K562 (cell line): ENCODE measurements around the gene WWP2. TPM values are rescaled to one million over a fixed set of nuclear protein-coding genes. Genes with fewer than 3 reads are reported as not detected.
"Not testable (repeated sequence)": the region's sequence is repeated elsewhere in the genome, so short reads cannot be mapped to it uniquely, and the experiment has no call there.

Source experiments
- ATAC-seq: fragments of 200-7000 bp; cut with Tn5 transposase; 3 replicates; pipeline ENCODE4 v1.9.1; 2020; ENCODE audit warnings: moderate library complexity
- BruUV-seq: library from RNA; stranded (reverse); fragments of 400-500 nt; replicated peaks from 2 replicates; lab custom pipeline; 2021; lab: Mats Ljungman, UMichigan
- CTCF ChIA-PET: fragments of 300-600 bp; formaldehyde crosslinking; extraction: SDS; loops from one replicate; lab custom pipeline; 2021; ENCODE audit warnings: low intra/inter-chr PET ratio; lab: Yijun Ruan, JAX
- POLR2A ChIA-PET: fragments of 300-600, 350-650 bp; sonication (Branson Sonifier 250); formaldehyde crosslinking; extraction: SDS; loops from one replicate; lab custom pipeline; 2021; ENCODE audit warnings: antibody characterized with exemption, inconsistent platforms; lab: Yijun Ruan, JAX
- DNase-seq, 4 experiments: peaks; one replicate each; pipeline versions ENCODE4 v3.0.0 to v3.0.0-alpha.2; 2011 to 2018; ENCODE audit warnings: low spot score in 3 of 4, mixed read lengths in 3 of 4; ENCODE audit errors: extremely low read depth in 1 of 4
- FAIRE-seq: peaks from 2 replicates; lab custom pipeline; 2011; peaks lifted over from hg19 to GRCh38; lab: Jason Lieb, UNC
- H2AFZ ChIP-seq: 2 replicates; pipeline ENCODE4 v1.6.0; 2011; ENCODE audit warnings: low read depth, low read length, control low read depth, inconsistent platforms
- H3K27ac ChIP-seq: fragments of 200-600 bp; 3 replicates; pipeline ENCODE4 v1.8.0; 2011; ENCODE audit warnings: low read depth, mild to moderate bottlenecking, control low read depth, inconsistent platforms, low read length, moderate library complexity, mixed read lengths; ENCODE audit errors: extremely low read depth
- H3K27me3 ChIP-seq, 2 experiments: fragments of 300-600 bp in 1 of 2; 2 replicates in 1 of 2; 3 replicates in 1 of 2; pipeline versions ENCODE4 v1.6.0 to v1.8.0; 2011; ENCODE audit warnings: inconsistent platforms in 2 of 2, low read length in 2 of 2, mild to moderate bottlenecking in 1 of 2, mixed read lengths in 1 of 2, moderate library complexity in 1 of 2; ENCODE audit not compliant: control insufficient read depth in 2 of 2, insufficient read depth in 2 of 2
- H3K36me3 ChIP-seq: fragments of 300-600 bp; 3 replicates; pipeline ENCODE4 v1.8.0; 2011; ENCODE audit warnings: mild to moderate bottlenecking, low read length, inconsistent platforms; ENCODE audit not compliant: control insufficient read depth, insufficient read depth
- H3K4me1 ChIP-seq, 2 experiments: fragments of 200-600 bp in 1 of 2; replicated peaks in 1 of 2; 2 replicates in 1 of 2; 3 replicates in 1 of 2; pipeline versions ENCODE4 v1.5.1 to v1.8.0; 2011; ENCODE audit warnings: inconsistent platforms in 2 of 2, low read length in 2 of 2, mild to moderate bottlenecking in 1 of 2, mixed read lengths in 1 of 2, moderate library complexity in 1 of 2; ENCODE audit not compliant: control insufficient read depth in 2 of 2, insufficient read depth in 2 of 2
- H3K4me2 ChIP-seq: 2 replicates; pipeline ENCODE4 v1.6.1; 2011; ENCODE audit warnings: low read length, control low read depth, inconsistent platforms, mixed read lengths; ENCODE audit not compliant: insufficient read depth
- H3K4me3 ChIP-seq: fragments of 200-600 bp; sonication (generic), shearing (Covaris generic); 2 replicates; pipeline ENCODE4 v1.5.1; 2016; ENCODE audit warnings: control low read depth, inconsistent platforms
- H3K79me2 ChIP-seq: fragments of 200-600 bp; 3 replicates; pipeline ENCODE4 v1.8.0; 2011; ENCODE audit warnings: low read length, inconsistent platforms; ENCODE audit not compliant: control insufficient read depth, insufficient read depth
- H3K9ac ChIP-seq, 2 experiments: 2 replicates each; pipeline versions ENCODE4 v1.6.0 to v1.6.1; 2011; ENCODE audit warnings: low read depth in 2 of 2, low read length in 2 of 2, control low read depth in 1 of 2, inconsistent platforms in 1 of 2, mild to moderate bottlenecking in 1 of 2, mixed read lengths in 1 of 2; ENCODE audit not compliant: insufficient read depth in 1 of 2
- H3K9me1 ChIP-seq: one replicate; pipeline ENCODE4 v1.6.0; 2011; ENCODE audit warnings: inconsistent platforms, mild to moderate bottlenecking, low read length, moderate library complexity; ENCODE audit not compliant: control insufficient read depth, insufficient read depth
- H3K9me3 ChIP-seq: replicated peaks from 2 replicates; pipeline ENCODE4 v1.5.1; 2011; ENCODE audit warnings: low read depth, low read length, inconsistent platforms; ENCODE audit not compliant: control insufficient read depth, insufficient read depth
- H4K20me1 ChIP-seq: replicated peaks from 2 replicates; pipeline ENCODE4 v1.6.1; 2011; ENCODE audit warnings: low read length, inconsistent platforms, mixed read lengths; ENCODE audit not compliant: control insufficient read depth, insufficient read depth
- CTCFL ChIP-seq: IDR thresholded peaks from 2 replicates; pipeline ENCODE4 v1.6.1; 2011; ENCODE audit warnings: borderline replicate concordance, low read depth, mild to moderate bottlenecking, moderate library complexity, low read length; ENCODE audit not compliant: insufficient read depth, poor library complexity, severe bottlenecking
- WGBS: fragments of 100-300 bp; shearing (Covaris generic); methylation state at CpG from one replicate; pipeline ENCODE4 v1.1.6; 2016; ENCODE audit warnings: low coverage, mixed read lengths; ENCODE audit not compliant: insufficient coverage; ENCODE audit errors: missing lambda C conversion rate; 5-methylcytosine and 5-hydroxymethylcytosine counted together
- in situ Hi-C: fragments of 300-500 bp; cut with MboI; formaldehyde crosslinking; loops from 4 replicates; pipeline ENCODE4 v1.15.0; 2018; ENCODE audit warnings: inconsistent platforms, mixed read lengths
- intact Hi-C: fragments of 100-400 bp; cut with micrococcal nuclease; formaldehyde crosslinking; loops from 2 replicates; pipeline ENCODE4 v1.14.2; 2022
- polyA plus RNA-seq, 8 experiments: library from polyadenylated mRNA; depleted of rRNA in 4 of 8; stranded (reverse) in 5 of 8; unstranded in 3 of 8; fragments of >200 nt; fragmentation: Nextera tagmentation in 2 of 8; fragmentation: Illumina TruSeq in 1 of 8; extraction: Ambion mirVana in 2 of 8; extraction: Trizol in 1 of 8; gene quantifications; 2 replicates each; pipeline versions ENCODE4 v1.2.1 to v1.2.3, GENCODE V29; 2011 to 2014; ENCODE audit warnings: inconsistent platforms in 1 of 8, missing spikeins in 1 of 8
- total RNA-seq, 7 experiments: library from RNA; depleted of rRNA in 6 of 7; stranded (reverse); fragments of >200 nt in 6 of 7; fragmentation: Illumina TruSeq in 2 of 7; extraction: Trizol in 2 of 7; gene quantifications; 2 replicates each; pipeline versions ENCODE4 v1.2.1 to v1.2.3, GENCODE V29; 2011 to 2021; ENCODE audit warnings: low replicate concordance in 1 of 7

Gene WWP2
- total and polyA plus RNA-seq, 9 of the 15 experiments (the other 6 are each of a cell fraction or from before 2014, with no cell fraction given), result 1.9 to 34.4 (median 14.6) TPM

DNA sequence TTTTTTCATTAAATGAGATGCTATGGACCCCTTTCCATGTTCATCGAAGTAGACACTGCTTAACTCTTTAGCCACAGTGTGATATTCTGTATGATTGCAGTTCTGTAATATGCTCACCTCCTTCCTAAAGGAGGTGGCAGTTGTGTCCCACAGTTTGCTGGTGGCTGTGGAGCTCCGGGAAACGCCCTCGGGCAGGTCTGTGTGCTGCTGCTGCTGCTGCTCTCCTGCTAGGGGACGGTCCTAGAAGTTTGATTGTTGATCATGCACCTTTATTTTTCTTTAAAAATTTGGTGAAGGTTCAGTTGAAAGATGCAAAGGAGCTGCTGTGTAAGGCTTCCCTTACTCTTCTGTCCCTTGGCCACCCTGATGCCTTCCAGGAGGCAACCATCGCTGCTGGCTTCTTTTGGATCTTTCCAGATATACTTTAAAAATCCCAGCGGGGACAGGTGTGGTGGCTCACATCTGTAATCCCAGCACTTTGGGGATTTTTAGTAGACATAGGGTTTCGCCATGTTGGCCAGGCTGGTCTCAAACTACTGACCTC is 180.6 kb downstream of the WWP2 start (continued):
- TF ChIP-seq CTCFL, result no peak

- H3K79me2 ChIP-seq, H3K4me3 ChIP-seq, H2AFZ ChIP-seq, H3K27ac ChIP-seq, H3K4me1 ChIP-seq, H3K9me1 ChIP-seq, BruUV-seq, H3K9ac ChIP-seq, H3K4me2 ChIP-seq, CTCF ChIA-PET, intact Hi-C loops, DNase-seq, H3K9me3 ChIP-seq, POLR2A ChIA-PET, H4K20me1 ChIP-seq, H3K27me3 ChIP-seq, FAIRE-seq: not testable (repeated sequence)
- 34% methylated on average over 12 of the region's 21 CpGs for WGBS
- in situ Hi-C loops, result loop anchor here (10.0 kb wide), 1 partner anchor 221 kb away; no protein-coding TSS in a partner anchor
- ATAC-seq, result peak; percentile 53; the same call in 2 of the 3 replicates
- peaks cover 13% of the 10 kb centered on the region; the same call in 1 of the 3 replicates for H3K36me3 ChIP-seq
Observed at GRCh38 chr16:69943241-69944036, 181.3 kb downstream of the WWP2 start.

GRCh38 chr16:69950411-69950810 is 188.3 kb downstream of the WWP2 start:
- H4K20me1 ChIP-seq, CTCF ChIA-PET, in situ Hi-C loops, H3K9me3 ChIP-seq, H3K9ac ChIP-seq, BruUV-seq, H3K4me2 ChIP-seq, intact Hi-C loops, FAIRE-seq, H3K27ac ChIP-seq, H3K36me3 ChIP-seq, H3K79me2 ChIP-seq, H3K4me1 ChIP-seq, H3K9me1 ChIP-seq, DNase-seq, H3K4me3 ChIP-seq, H3K27me3 ChIP-seq, POLR2A ChIA-PET, H2AFZ ChIP-seq: not testable (repeated sequence)
- peak; percentile 36; the same call in 1 of the 3 replicates for ATAC-seq
- WGBS, result no CpG with 5 or more reads among the region's 17 CpGs
